ENCODE data around the gene KCNG2. TPM values are rescaled to one million over a fixed set of nuclear protein-coding genes. Genes with fewer than 3 reads are reported as not detected.

Gene KCNG2
- polyA plus RNA-seq, 1 of the 3 experiments (the other 2 are of a cell fraction) = not detected

DNA sequence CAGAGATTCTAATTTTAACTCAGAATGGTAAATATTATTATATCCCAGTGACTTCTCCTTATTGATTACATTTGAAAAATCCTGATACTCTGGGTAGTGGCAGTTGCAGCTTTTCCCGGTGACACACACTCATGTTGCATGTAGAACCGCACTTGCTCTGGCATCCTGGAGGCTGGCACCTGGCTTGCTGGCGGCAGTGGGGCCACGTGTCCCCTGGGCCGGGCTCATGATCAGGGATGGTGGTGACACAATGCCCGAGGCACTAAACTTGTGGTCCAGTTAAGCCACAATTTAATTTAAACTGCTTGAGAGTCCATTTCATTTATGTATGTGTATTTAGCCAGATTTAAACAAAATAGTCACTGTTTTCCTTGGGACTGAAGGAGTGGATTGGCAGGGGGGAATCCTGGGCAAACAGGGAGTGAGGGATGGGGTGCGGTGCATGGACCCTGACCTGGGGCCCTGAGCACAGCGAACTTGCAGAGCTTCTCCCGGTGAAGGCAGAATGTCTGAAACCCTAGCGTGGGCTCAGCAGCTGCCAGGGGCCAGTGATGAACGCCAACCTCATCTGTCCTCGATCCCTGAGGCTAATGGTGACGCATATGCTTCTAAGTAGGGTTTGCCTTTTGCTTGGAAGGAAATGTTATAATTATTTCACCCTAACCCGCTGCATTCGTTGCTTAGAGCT, 50.0 kb downstream of the KCNG2 start:
- ChIA-PET POLR2A (no interaction called here), CTCF (interaction anchor here (0.6 to 1.0 kb wide), 2 partner anchors 10 to 11 kb away, joined by 3 to 4 read pairs; no protein-coding TSS in a partner anchor)
- WGBS (ENCODE audit: low lambda C conversion rate) = 36% methylated on average over 15 of the region's 15 CpGs
- peaks cover 68% of the 10 kb centered on the region for H3K27me3 ChIP-seq (ENCODE audit: insufficient read depth)
- H3K36me3 ChIP-seq (replicated peaks in 1 of 2; ENCODE audit: control insufficient read depth in 1 of 2, insufficient read depth in 2 of 2, low read length in 1 of 2) = no peaks in the 10 kb centered on the region
- no peak overlapping the region for H2AFZ ChIP-seq (ENCODE audit: low read depth)
- no peaks in the 10 kb centered on the region; a peak in 1 of 4 replicates for H3K4me1 ChIP-seq (ENCODE audit: control insufficient read depth in 1 of 2, insufficient read depth in 2 of 2, low read depth in 1 of 2, low read length in 1 of 2)
- H3K9me2 ChIP-seq = no peaks in the 10 kb centered on the region
- H3K79me2 ChIP-seq (ENCODE audit: insufficient read depth) = no peaks in the 10 kb centered on the region
- H3F3A ChIP-seq (replicated peaks; ENCODE audit: insufficient read depth) = no peaks in the 10 kb centered on the region
- no peak overlapping the region for H3K4me2 ChIP-seq
- no peaks in the 10 kb centered on the region for H4K20me1 ChIP-seq (ENCODE audit: insufficient read depth)
- TF ChIP-seq NFIC (IDR thresholded peaks at IDR 0.05; ENCODE audit: borderline replicate concordance) (no peak), YY1 (IDR thresholded peaks at IDR 0.05; ENCODE audit: low read depth) (no peak), TEAD4 (IDR thresholded peaks at IDR 0.05; ENCODE audit: borderline replicate concordance, insufficient read depth) (no peak)
- no peaks in the 10 kb centered on the region for H3K9me3 ChIP-seq
- no peak overlapping the region for H3K9ac ChIP-seq
- H3K4me3 ChIP-seq (ENCODE audit: low read depth in 2 of 2, low read length in 1 of 2) = no peak overlapping the region
- H3K27ac ChIP-seq (ENCODE audit: low read depth in 2 of 2, low read length in 1 of 2) = no peak overlapping the region
- peak; percentile 36 for DNase-seq

DNA sequence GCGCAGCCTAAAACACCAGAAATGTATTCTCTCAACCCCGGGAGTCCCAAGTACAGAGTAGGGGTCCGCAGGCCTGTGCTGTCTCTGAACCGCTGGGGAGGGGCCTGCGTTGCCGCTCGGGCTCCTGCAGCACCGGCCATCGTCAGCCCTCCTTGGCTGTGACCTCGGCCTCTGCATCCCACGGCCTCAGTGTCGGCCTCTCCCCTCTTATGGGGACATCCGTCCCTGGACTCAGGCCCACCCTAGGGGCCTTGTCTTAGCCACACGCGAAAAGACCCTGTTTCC, 50.5 kb downstream of the KCNG2 start:
- H3K36me3 ChIP-seq (replicated peaks in 1 of 2; ENCODE audit: control insufficient read depth in 1 of 2, insufficient read depth in 2 of 2, low read length in 1 of 2) = no peaks in the 10 kb centered on the region
- no peaks in the 10 kb centered on the region for H3K9me2 ChIP-seq
- no peak overlapping the region for H2AFZ ChIP-seq (ENCODE audit: low read depth)
- no peak overlapping the region for H3K4me2 ChIP-seq
- peaks cover 73% of the 10 kb centered on the region for H3K27me3 ChIP-seq (ENCODE audit: insufficient read depth)
- H3K9ac ChIP-seq = no peak overlapping the region
- no peaks in the 10 kb centered on the region for H4K20me1 ChIP-seq (ENCODE audit: insufficient read depth)
- H3K4me1 ChIP-seq (ENCODE audit: control insufficient read depth in 1 of 2, insufficient read depth in 2 of 2, low read depth in 1 of 2, low read length in 1 of 2) = no peaks in the 10 kb centered on the region; a peak in 1 of 4 replicates
- no peaks in the 10 kb centered on the region for H3K79me2 ChIP-seq (ENCODE audit: insufficient read depth)
- no peak overlapping the region for H3K27ac ChIP-seq (ENCODE audit: low read depth in 2 of 2, low read length in 1 of 2)
- ChIA-PET CTCF (interaction anchor here (0.6 kb wide), 1 partner anchor 10 kb away, joined by 3 read pairs; no protein-coding TSS in a partner anchor), POLR2A (no interaction called here)
- DNase-seq = no peak
- H3K9me3 ChIP-seq = no peaks in the 10 kb centered on the region
- no peaks in the 10 kb centered on the region for H3F3A ChIP-seq (replicated peaks; ENCODE audit: insufficient read depth)
- 34% methylated on average over 7 of the region's 15 CpGs for WGBS (ENCODE audit: low lambda C conversion rate)
- no peak overlapping the region for H3K4me3 ChIP-seq (ENCODE audit: low read depth in 2 of 2, low read length in 1 of 2)
- TF ChIP-seq RAD21 (IDR thresholded peaks at IDR 0.05; ENCODE audit: low read length) (no peak), RCOR1 (IDR thresholded peaks at IDR 0.05; ENCODE audit: low read length) (no peak), TEAD4 (IDR thresholded peaks at IDR 0.05; ENCODE audit: borderline replicate concordance, insufficient read depth) (no peak), RFX5 (IDR thresholded peaks at IDR 0.05; ENCODE audit: low read length) (no peak), EZH2phosphoT487 (IDR thresholded peaks at IDR 0.05; ENCODE audit: borderline replicate concordance, low read depth) (no peak), FOXM1 (IDR thresholded peaks at IDR 0.05; ENCODE audit: low read depth) (no peak), NFIC (IDR thresholded peaks at IDR 0.05; ENCODE audit: borderline replicate concordance) (no peak), CHD2 (IDR thresholded peaks at IDR 0.05; ENCODE audit: low read length, partially characterized antibody) (no peak), NRF1 (IDR thresholded peaks at IDR 0.05; ENCODE audit: low read depth, low read length) (no peak), JUND (IDR thresholded peaks at IDR 0.05) (no peak), FOSL2 (IDR thresholded peaks at IDR 0.05; ENCODE audit: borderline replicate concordance, low read depth) (no peak)
- TF ChIP-seq, protein P1, sequence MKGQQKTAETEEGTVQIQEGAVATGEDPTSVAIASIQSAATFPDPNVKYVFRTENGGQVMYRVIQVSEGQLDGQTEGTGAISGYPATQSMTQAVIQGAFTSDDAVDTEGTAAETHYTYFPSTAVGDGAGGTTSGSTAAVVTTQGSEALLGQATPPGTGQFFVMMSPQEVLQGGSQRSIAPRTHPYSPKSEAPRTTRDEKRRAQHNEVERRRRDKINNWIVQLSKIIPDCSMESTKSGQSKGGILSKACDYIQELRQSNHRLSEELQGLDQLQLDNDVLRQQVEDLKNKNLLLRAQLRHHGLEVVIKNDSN (IDR thresholded peaks at IDR 0.05; ENCODE audit: borderline replicate concordance, low read depth) = no peak
- TF ChIP-seq, protein P2, sequence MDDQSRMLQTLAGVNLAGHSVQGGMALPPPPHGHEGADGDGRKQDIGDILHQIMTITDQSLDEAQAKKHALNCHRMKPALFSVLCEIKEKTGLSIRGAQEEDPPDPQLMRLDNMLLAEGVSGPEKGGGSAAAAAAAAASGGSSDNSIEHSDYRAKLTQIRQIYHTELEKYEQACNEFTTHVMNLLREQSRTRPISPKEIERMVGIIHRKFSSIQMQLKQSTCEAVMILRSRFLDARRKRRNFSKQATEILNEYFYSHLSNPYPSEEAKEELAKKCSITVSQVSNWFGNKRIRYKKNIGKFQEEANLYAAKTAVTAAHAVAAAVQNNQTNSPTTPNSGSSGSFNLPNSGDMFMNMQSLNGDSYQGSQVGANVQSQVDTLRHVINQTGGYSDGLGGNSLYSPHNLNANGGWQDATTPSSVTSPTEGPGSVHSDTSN (IDR thresholded peaks at IDR 0.05) = no peak
- TF ChIP-seq, protein P3, sequence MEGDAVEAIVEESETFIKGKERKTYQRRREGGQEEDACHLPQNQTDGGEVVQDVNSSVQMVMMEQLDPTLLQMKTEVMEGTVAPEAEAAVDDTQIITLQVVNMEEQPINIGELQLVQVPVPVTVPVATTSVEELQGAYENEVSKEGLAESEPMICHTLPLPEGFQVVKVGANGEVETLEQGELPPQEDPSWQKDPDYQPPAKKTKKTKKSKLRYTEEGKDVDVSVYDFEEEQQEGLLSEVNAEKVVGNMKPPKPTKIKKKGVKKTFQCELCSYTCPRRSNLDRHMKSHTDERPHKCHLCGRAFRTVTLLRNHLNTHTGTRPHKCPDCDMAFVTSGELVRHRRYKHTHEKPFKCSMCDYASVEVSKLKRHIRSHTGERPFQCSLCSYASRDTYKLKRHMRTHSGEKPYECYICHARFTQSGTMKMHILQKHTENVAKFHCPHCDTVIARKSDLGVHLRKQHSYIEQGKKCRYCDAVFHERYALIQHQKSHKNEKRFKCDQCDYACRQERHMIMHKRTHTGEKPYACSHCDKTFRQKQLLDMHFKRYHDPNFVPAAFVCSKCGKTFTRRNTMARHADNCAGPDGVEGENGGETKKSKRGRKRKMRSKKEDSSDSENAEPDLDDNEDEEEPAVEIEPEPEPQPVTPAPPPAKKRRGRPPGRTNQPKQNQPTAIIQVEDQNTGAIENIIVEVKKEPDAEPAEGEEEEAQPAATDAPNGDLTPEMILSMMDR (IDR thresholded peaks at IDR 0.05) = no peak
- TF ChIP-seq, protein P4, sequence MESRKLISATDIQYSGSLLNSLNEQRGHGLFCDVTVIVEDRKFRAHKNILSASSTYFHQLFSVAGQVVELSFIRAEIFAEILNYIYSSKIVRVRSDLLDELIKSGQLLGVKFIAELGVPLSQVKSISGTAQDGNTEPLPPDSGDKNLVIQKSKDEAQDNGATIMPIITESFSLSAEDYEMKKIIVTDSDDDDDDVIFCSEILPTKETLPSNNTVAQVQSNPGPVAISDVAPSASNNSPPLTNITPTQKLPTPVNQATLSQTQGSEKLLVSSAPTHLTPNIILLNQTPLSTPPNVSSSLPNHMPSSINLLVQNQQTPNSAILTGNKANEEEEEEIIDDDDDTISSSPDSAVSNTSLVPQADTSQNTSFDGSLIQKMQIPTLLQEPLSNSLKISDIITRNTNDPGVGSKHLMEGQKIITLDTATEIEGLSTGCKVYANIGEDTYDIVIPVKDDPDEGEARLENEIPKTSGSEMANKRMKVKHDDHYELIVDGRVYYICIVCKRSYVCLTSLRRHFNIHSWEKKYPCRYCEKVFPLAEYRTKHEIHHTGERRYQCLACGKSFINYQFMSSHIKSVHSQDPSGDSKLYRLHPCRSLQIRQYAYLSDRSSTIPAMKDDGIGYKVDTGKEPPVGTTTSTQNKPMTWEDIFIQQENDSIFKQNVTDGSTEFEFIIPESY (IDR thresholded peaks at IDR 0.05; ENCODE audit: borderline replicate concordance, low read depth) = no peak
- TF ChIP-seq, protein P5, sequence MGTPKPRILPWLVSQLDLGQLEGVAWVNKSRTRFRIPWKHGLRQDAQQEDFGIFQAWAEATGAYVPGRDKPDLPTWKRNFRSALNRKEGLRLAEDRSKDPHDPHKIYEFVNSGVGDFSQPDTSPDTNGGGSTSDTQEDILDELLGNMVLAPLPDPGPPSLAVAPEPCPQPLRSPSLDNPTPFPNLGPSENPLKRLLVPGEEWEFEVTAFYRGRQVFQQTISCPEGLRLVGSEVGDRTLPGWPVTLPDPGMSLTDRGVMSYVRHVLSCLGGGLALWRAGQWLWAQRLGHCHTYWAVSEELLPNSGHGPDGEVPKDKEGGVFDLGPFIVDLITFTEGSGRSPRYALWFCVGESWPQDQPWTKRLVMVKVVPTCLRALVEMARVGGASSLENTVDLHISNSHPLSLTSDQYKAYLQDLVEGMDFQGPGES (IDR thresholded peaks at IDR 0.05; ENCODE audit: low read depth, low read length) = no peak
- TF ChIP-seq, protein P6, sequence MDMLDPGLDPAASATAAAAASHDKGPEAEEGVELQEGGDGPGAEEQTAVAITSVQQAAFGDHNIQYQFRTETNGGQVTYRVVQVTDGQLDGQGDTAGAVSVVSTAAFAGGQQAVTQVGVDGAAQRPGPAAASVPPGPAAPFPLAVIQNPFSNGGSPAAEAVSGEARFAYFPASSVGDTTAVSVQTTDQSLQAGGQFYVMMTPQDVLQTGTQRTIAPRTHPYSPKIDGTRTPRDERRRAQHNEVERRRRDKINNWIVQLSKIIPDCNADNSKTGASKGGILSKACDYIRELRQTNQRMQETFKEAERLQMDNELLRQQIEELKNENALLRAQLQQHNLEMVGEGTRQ (IDR thresholded peaks at IDR 0.05; ENCODE audit: borderline replicate concordance, low read depth, low read length) = no peak

Data from SK-N-SH (cell line).